SK-N-SH (cell line): ENCODE data around the gene PKN1. TPM values are rescaled to one million over a fixed set of nuclear protein-coding genes. Genes with fewer than 3 reads are reported as not detected.

ENCODE experiments used
- CTCF ChIA-PET: fragments of 300-600, 350-600 bp; formaldehyde crosslinking; extraction: SDS; loops from one replicate; lab custom pipeline; 2021; lab: Yijun Ruan, JAX
- POLR2A ChIA-PET: fragments of 350-600 bp; sonication (Branson Sonifier 250); formaldehyde crosslinking; extraction: SDS; loops from one replicate; lab custom pipeline; 2020; ENCODE audit warnings: antibody characterized with exemption, inconsistent platforms; lab: Yijun Ruan, JAX
- DNase-seq: peaks from one replicate; pipeline ENCODE4 v3.0.0; 2012
- H2AFZ ChIP-seq: fragments of 200-600 bp; sonication (generic); 2 replicates; pipeline ENCODE4 v1.8.1; 2016; ENCODE audit warnings: antibody characterized with exemption, mild to moderate bottlenecking, low read depth
- H3F3A ChIP-seq: fragments of 200-600 bp; sonication (generic); replicated peaks from 2 replicates; pipeline ENCODE3; 2016; ENCODE audit warnings: antibody characterized with exemption, mild to moderate bottlenecking; ENCODE audit not compliant: insufficient read depth
- H3K27ac ChIP-seq, 2 experiments: fragments of 200-500 bp in 1 of 2; fragments of 200-600 bp in 1 of 2; sonication (Bioruptor generic) in 1 of 2; sonication (generic), shearing (Covaris generic) in 1 of 2; 2 replicates each; pipeline versions ENCODE4 v1.5.1 to v1.6.1; 2014 to 2016; ENCODE audit warnings: low read depth in 2 of 2, inconsistent platforms in 1 of 2, low read length in 1 of 2, mild to moderate bottlenecking in 1 of 2, mixed read lengths in 1 of 2
- H3K27me3 ChIP-seq: fragments of 200-600 bp; sonication (generic), shearing (Covaris generic); 2 replicates; pipeline ENCODE4 v1.6.1; 2016; ENCODE audit warnings: mixed run types; ENCODE audit not compliant: insufficient read depth
- H3K36me3 ChIP-seq, 2 experiments: fragments of 200-500 bp in 1 of 2; fragments of 200-600 bp in 1 of 2; sonication (Bioruptor generic) in 1 of 2; sonication (generic) in 1 of 2; replicated peaks in 1 of 2; 2 replicates each; pipeline versions ENCODE3 to v1.5.1; 2014 to 2016; ENCODE audit warnings: low read length in 1 of 2, mild to moderate bottlenecking in 1 of 2; ENCODE audit not compliant: insufficient read depth in 2 of 2, control insufficient read depth in 1 of 2
- H3K4me1 ChIP-seq, 2 experiments: fragments of 200-500 bp in 1 of 2; fragments of 200-600 bp in 1 of 2; sonication (Bioruptor generic) in 1 of 2; sonication (generic), shearing (Covaris generic) in 1 of 2; 2 replicates each; pipeline versions ENCODE4 v1.5.1 to v1.6.1; 2014 to 2016; ENCODE audit warnings: low read depth in 1 of 2, low read length in 1 of 2, mixed run types in 1 of 2; ENCODE audit not compliant: insufficient read depth in 2 of 2, control insufficient read depth in 1 of 2
- H3K4me2 ChIP-seq: fragments of 200-600 bp; sonication (generic), shearing (Covaris generic); 2 replicates; pipeline ENCODE4 v1.6.1; 2017; ENCODE audit warnings: mixed run types
- H3K4me3 ChIP-seq, 2 experiments: fragments of 200-500 bp in 1 of 2; fragments of 200-600 bp in 1 of 2; sonication (Bioruptor generic) in 1 of 2; sonication (generic), shearing (Covaris generic) in 1 of 2; 2 replicates each; pipeline versions ENCODE4 v1.5.1 to v1.8.1; 2014 to 2016; ENCODE audit warnings: low read depth in 2 of 2, inconsistent platforms in 1 of 2, low read length in 1 of 2, mild to moderate bottlenecking in 1 of 2, mixed read lengths in 1 of 2, moderate library complexity in 1 of 2
- H3K79me2 ChIP-seq: fragments of 200-600 bp; sonication (generic); 2 replicates; pipeline ENCODE4 v1.8.1; 2017; ENCODE audit warnings: mild to moderate bottlenecking; ENCODE audit not compliant: insufficient read depth
- H3K9ac ChIP-seq: fragments of 200-600 bp; sonication (generic); 2 replicates; pipeline ENCODE4 v1.6.1; 2017; ENCODE audit warnings: mixed run types
- H3K9me2 ChIP-seq: fragments of 200-600 bp; sonication (generic); 2 replicates; pipeline ENCODE4 v1.6.1; 2017; ENCODE audit warnings: mixed run types
- H3K9me3 ChIP-seq: fragments of 200-600 bp; sonication (generic); 2 replicates; pipeline ENCODE4 v1.6.1; 2017; ENCODE audit warnings: mixed run types, mild to moderate bottlenecking, moderate library complexity
- H4K20me1 ChIP-seq: fragments of 200-600 bp; sonication (generic); 2 replicates; pipeline ENCODE4 v1.6.1; 2017; ENCODE audit warnings: mild to moderate bottlenecking, mixed run types; ENCODE audit not compliant: insufficient read depth
- ELF1 ChIP-seq: IDR thresholded peaks from 2 replicates; pipeline ENCODE4 v1.4.0; 2012
- FOSL2 ChIP-seq: IDR thresholded peaks from 2 replicates; pipeline ENCODE4 v1.4.0; 2012; ENCODE audit warnings: low read depth, mild to moderate bottlenecking, moderate library complexity, borderline replicate concordance
- FOXJ3 ChIP-seq: sonication (generic); formaldehyde crosslinking; IDR thresholded peaks from 2 replicates; pipeline ENCODE4 v1.5.1; 2020; ENCODE audit warnings: mild to moderate bottlenecking, missing genetic modification reagents
- JUND ChIP-seq: IDR thresholded peaks from 2 replicates; pipeline ENCODE4 v1.4.0; 2012
- NFIC ChIP-seq: IDR thresholded peaks from 2 replicates; pipeline ENCODE4 v1.4.0; 2012; ENCODE audit warnings: borderline replicate concordance
- POLR2AphosphoS5 ChIP-seq: IDR thresholded peaks from 2 replicates; pipeline ENCODE4 v1.6.1; 2012; ENCODE audit warnings: low read depth, low read length
- RXRA ChIP-seq: IDR thresholded peaks from 2 replicates; pipeline ENCODE4 v1.4.0; 2012; ENCODE audit warnings: low read depth, mild to moderate bottlenecking, borderline replicate concordance
- TCF12 ChIP-seq: IDR thresholded peaks from 2 replicates; pipeline ENCODE4 v1.4.0; 2012
- WGBS: methylation state at CpG from one replicate; pipeline ENCODE4 v1.1.6; 2017; ENCODE audit warnings: low lambda C conversion rate; 5-methylcytosine and 5-hydroxymethylcytosine counted together
- polyA plus RNA-seq, 3 experiments: library from polyadenylated mRNA; depleted of rRNA; stranded (reverse); fragments of >200 nt; gene quantifications; 2 replicates each; pipeline ENCODE4 v1.2.3, GENCODE V29; 2012
- TF ChIP-seq, protein P1 (sequence below): fragments of 150-350 bp; IDR thresholded peaks from 2 replicates; pipeline ENCODE4 v1.6.1; 2016; ENCODE audit warnings: mild to moderate bottlenecking, low read depth, low read length
- TF ChIP-seq, protein P2 (sequence below): IDR thresholded peaks from 2 replicates; pipeline ENCODE4; 2012

The PKN1 gene
- polyA plus RNA-seq, 1 of the 3 experiments (the other 2 are of a cell fraction) = 99.6 TPM

DNA sequence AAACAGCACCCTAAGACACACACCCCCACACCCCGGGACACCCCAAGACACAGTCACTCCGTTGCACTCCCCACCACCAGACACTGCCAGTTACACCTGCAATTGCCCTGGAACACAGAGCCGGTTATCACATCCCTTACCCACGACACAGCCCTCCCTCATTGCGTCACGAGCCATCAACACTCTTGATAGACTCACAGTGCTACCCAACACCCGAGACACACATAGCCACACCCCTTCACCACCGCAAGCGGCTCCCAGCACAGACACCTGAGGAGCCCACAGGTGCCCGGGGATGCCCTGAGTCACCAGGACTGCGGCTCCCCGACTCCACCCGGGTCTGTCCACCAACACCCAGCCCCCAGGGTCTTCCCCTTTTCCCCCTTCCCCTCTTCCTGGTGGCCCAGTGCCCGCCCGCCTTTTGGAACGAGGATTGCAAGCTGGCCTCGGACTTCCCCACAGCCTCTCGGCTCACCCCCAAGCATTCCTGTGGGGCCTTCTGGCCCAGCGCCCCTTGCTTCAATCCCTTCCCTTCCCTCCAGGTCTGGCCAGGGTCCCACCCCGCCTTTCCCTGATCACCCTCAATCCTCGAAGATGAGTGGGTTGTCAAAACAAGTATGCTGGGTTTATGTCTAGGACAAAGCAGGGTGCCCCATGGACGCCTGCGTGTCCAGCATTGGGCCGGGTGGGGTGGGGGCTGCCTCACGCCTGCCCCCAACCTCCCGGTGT lies 43.7 kb downstream of the PKN1 start:
- POLR2A ChIA-PET = interaction anchor here (1.0 to 1.5 kb wide), 2 partner anchors 40 to 337 kb away, joined by 3 read pairs; no protein-coding TSS in a partner anchor
- Histone ChIP-seq H3K4me2 (no peak overlapping the region), H3K9me3 (no peaks in the 10 kb centered on the region), H3K36me3 (peaks cover 0 to 10% of the 10 kb centered on the region in 2 experiments), H3K4me3 (no peak overlapping the region), H3K27me3 (no peaks in the 10 kb centered on the region), H3K27ac (peak overlapping the region; percentile 20 to 62; a peak in 3 of 4 replicates), H3K4me1 (peaks cover 24 to 38% of the 10 kb centered on the region in 2 experiments; a peak in 3 of 4 replicates), H3F3A (peaks cover 15% of the 10 kb centered on the region), H3K79me2 (no peaks in the 10 kb centered on the region; the same call in 1 of the 2 replicates), H4K20me1 (no peaks in the 10 kb centered on the region), H3K9ac (no peak overlapping the region), H2AFZ (no peak overlapping the region), H3K9me2 (no peaks in the 10 kb centered on the region)
- CTCF ChIA-PET = interaction anchor here (0.6 to 4.3 kb wide), 3 partner anchors 55 to 340 kb away, joined by 3 to 27 read pairs (median 5); partner anchors contain the start of gene ASF1B
- DNase-seq = peak; percentile 36
- WGBS = 77% methylated on average over 23 of the region's 26 CpGs
- TF ChIP-seq RXRA (no peak), POLR2AphosphoS5 (0 out of 2 replicates have a peak, but pooled peaks have one; percentile 1), JUND (no peak), ELF1 (no peak), FOSL2 (no peak), FOXJ3 (CRISPR knock-in tag) (no peak)
- TF ChIP-seq, protein P1, sequence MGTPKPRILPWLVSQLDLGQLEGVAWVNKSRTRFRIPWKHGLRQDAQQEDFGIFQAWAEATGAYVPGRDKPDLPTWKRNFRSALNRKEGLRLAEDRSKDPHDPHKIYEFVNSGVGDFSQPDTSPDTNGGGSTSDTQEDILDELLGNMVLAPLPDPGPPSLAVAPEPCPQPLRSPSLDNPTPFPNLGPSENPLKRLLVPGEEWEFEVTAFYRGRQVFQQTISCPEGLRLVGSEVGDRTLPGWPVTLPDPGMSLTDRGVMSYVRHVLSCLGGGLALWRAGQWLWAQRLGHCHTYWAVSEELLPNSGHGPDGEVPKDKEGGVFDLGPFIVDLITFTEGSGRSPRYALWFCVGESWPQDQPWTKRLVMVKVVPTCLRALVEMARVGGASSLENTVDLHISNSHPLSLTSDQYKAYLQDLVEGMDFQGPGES = no peak
- TF ChIP-seq, protein P2, sequence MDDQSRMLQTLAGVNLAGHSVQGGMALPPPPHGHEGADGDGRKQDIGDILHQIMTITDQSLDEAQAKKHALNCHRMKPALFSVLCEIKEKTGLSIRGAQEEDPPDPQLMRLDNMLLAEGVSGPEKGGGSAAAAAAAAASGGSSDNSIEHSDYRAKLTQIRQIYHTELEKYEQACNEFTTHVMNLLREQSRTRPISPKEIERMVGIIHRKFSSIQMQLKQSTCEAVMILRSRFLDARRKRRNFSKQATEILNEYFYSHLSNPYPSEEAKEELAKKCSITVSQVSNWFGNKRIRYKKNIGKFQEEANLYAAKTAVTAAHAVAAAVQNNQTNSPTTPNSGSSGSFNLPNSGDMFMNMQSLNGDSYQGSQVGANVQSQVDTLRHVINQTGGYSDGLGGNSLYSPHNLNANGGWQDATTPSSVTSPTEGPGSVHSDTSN = no peak

DNA sequence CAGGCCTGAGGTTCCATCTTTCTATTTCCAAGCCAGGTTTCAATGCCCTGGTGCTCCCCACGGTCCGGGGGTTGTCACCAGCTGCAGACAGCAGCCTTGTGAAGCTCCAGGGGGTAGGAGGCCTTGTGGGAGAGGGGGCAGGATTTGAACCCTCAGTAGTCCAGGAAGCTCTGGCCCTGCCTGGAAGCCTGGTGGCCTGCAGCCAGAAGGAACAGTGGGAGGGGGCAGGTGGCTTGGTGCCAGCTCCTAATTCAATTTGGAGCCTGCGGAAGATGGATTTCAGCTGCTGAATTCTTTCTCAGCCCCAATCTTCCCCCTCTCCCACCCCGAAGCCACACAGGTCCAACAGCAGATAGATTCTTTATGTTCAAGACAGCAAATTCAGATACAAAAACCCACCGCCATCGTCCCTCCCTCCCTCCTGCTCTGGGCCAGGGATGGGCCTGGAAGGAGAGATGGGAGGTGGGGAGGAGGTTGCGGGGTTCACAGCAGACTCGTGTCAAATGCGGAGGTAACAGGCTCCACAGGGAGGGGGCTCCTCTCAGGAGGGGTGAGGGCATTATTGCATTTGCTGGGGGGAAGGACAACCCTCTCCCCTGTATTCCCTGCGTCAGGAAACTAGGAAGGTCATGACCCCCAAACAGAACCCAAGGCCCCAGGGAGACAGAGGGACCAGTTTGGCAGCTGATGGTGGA lies 44.5 kb downstream of the PKN1 start:
- Histone ChIP-seq H3K9me3 (no peaks in the 10 kb centered on the region), H3K79me2 (peaks cover 4% of the 10 kb centered on the region; the same call in 1 of the 2 replicates), H3K4me3 (no peak overlapping the region), H3K27me3 (no peaks in the 10 kb centered on the region), H3K27ac (peak overlapping the region; percentile 11 to 62; a peak in 3 of 4 replicates), H3K4me2 (no peak overlapping the region), H2AFZ (no peak overlapping the region), H3K9me2 (no peaks in the 10 kb centered on the region), H3F3A (peaks cover 15% of the 10 kb centered on the region), H4K20me1 (no peaks in the 10 kb centered on the region), H3K9ac (no peak overlapping the region), H3K4me1 (peaks cover 24 to 32% of the 10 kb centered on the region in 2 experiments; a peak in 3 of 4 replicates), H3K36me3 (peaks cover 0 to 10% of the 10 kb centered on the region in 2 experiments)
- CTCF ChIA-PET = interaction anchor here (0.6 to 4.8 kb wide), 5 partner anchors 11 to 341 kb away, joined by 3 to 45 read pairs (median 22); partner anchors contain the start of genes ASF1B and GIPC1
- POLR2A ChIA-PET = interaction anchor here (1.0 to 1.5 kb wide), 2 partner anchors 39 to 338 kb away, joined by 3 read pairs; no protein-coding TSS in a partner anchor
- peak; percentile 74 for DNase-seq
- TF ChIP-seq NFIC (peak; percentile 41; the same call in 1 of the 2 replicates), TCF12 (no peak)
- WGBS = 56% methylated on average over 10 of the region's 10 CpGs
